ENCODE results near the gene AURKA.

- TF ChIP-seq CTCF (conservative IDR thresholded peaks at IDR 0.05; ENCODE audit: low read length): no peak
- TF ChIP-seq EZH2phosphoT487 (IDR thresholded peaks at IDR 0.05; ENCODE audit: borderline replicate concordance, low read depth, low read length): no peak
These were observed 10.5 kb downstream of the AURKA start for GRCh38 chr20:56381501-56381900.

Measured in OCI-LY7 (cell line).